ENCODE results near the gene CDKN1A.

GRCh38 chr6:36703982-36704381, 25.5 kb downstream of the CDKN1A start:
- TF ChIP-seq POLR2AphosphoS5 (IDR thresholded peaks at IDR 0.05; ENCODE audit: low read depth, low read length) (no peak), POLR2A (IDR thresholded peaks at IDR 0.05; ENCODE audit: low read depth, low read length) (no peak)
